B cell (primary cell): ENCODE data around the gene RHOT2.

Experiments used
- CTCF ChIP-seq: fragments of 200-600 bp; IDR thresholded peaks from one replicate; pipeline ENCODE4 v1.8.0; 2022; ENCODE audit warnings: antibody characterized with exemption, mild to moderate bottlenecking
- EZH2 ChIP-seq: IDR thresholded peaks from 2 replicates; pipeline ENCODE4 v1.6.1; 2012; ENCODE audit warnings: borderline replicate concordance, low read depth, mild to moderate bottlenecking, moderate library complexity, low read length; ENCODE audit not compliant: insufficient read depth, poor library complexity, severe bottlenecking

GRCh38 chr16:720447-720989, 52.6 kb downstream of the RHOT2 start:
- TF ChIP-seq CTCF: no peak
- TF ChIP-seq EZH2: no peak
